Measurements from ENCODE around the gene MAJIN.

DNA sequence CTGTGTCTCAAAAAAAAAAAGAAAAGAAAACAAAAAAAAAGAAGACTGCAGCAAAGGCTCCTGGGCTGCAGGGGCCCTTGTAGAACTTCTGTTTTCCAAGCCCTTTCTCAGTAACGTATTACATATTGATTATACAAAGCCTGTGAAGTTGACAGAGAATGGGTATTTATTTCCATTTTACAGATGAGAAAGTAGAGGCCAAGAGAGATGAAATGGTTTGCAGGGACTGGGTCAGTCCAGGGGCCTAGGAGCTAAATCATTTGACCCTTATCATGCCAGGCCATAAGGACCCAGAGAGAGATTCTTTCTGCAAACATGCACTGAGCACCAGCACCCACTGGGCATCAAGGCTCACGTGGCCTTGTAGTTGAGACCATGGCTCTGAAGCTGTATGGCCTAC is 43.0 kb downstream of the MAJIN start:
- no peak for TF ChIP-seq FOXA1 (IDR thresholded peaks at IDR 0.05)
- TF ChIP-seq NFRKB (IDR thresholded peaks at IDR 0.05), result no peak
- TF ChIP-seq FOXK2 (IDR thresholded peaks at IDR 0.05), result no peak
- TF ChIP-seq FOXM1 (IDR thresholded peaks at IDR 0.05; ENCODE audit: borderline replicate concordance), result no peak
- no peak for TF ChIP-seq ARNT (IDR thresholded peaks at IDR 0.05)
- TF ChIP-seq SP1 (IDR thresholded peaks at IDR 0.05), result no peak
- TF ChIP-seq CTBP1 (IDR thresholded peaks at IDR 0.05; ENCODE audit: borderline replicate concordance), result no peak
- no peak for TF ChIP-seq TARDBP (IDR thresholded peaks at IDR 0.05)
- no peak for TF ChIP-seq SUZ12 (IDR thresholded peaks at IDR 0.05)
